ENCODE measurements around the gene GBGT1.
A peak's percentile ranks its signal among the peaks of the same experiment; 100 is the strongest.

GBGT1 gene

GRCh38 chr9:133160742-133161546 is 2.8 kb downstream of the GBGT1 start:
- DNase-seq = peak; percentile 0

- DNase-seq = no peak
These were observed 5.0 kb downstream of the GBGT1 start for GRCh38 chr9:133158695-133159094.

DNA sequence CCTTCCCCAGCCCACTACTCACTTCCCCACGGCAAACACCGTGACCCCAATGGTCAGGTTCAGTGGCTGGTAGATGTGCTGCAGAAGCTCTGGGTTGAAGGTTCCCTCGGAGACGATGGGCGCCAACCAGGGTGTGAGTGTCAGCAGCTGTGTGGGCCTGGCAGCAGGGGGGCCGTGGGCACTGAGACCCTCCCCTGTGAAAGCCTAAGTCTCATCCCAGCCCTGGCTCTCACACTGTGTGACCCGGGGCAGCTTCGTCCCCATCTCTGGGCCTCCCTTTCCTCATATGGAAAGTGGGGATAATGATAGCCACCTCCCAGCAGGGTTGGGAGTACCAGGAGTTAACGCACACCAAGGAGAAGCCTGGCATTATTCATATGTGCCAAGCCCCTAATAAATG is 8.6 kb downstream of the GBGT1 start:
- DNase-seq = no peak

DNA sequence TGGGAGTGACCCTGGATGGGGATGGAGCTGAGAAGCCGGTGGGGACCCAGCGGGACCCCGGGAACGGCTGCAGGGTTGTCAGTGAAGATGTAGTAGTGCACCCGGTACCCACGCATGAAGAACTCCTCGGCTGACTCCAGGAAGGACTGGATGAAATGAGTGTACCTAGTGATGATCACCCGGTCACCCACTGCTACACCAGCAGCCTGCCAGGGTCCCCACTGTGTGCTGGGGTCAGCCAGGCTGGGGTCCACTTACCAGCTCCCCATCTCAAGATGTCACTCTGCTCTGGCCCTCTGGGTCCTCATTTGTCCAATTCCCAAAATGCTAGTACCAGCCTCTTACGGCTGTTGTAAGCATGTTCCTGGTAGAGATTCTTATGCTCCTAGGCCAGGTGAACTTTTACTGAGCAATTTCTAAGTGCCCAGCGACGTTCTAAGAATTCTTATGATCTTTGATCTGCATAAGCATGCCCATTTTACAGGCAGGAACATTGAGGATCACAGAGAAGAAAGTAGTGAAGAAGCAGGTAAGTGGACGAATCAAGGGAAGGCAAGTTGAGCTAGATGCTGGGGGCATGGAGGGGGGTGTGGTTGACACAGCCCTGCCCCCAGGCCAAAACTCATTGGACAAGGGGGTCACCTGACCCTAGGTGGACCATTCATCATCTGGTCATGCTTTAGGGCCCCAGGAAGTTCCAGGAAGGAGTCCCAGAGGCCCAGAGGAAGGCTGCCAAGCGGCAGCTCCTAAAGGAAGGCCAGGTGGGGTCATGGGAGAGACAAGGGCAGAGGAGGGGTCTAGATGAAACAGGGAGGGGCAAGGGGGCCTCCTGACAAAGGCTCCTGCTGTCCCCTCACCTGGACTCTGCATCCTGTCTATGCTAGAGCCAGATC is 9.4 kb downstream of the GBGT1 start:
- no peak for DNase-seq

DNA sequence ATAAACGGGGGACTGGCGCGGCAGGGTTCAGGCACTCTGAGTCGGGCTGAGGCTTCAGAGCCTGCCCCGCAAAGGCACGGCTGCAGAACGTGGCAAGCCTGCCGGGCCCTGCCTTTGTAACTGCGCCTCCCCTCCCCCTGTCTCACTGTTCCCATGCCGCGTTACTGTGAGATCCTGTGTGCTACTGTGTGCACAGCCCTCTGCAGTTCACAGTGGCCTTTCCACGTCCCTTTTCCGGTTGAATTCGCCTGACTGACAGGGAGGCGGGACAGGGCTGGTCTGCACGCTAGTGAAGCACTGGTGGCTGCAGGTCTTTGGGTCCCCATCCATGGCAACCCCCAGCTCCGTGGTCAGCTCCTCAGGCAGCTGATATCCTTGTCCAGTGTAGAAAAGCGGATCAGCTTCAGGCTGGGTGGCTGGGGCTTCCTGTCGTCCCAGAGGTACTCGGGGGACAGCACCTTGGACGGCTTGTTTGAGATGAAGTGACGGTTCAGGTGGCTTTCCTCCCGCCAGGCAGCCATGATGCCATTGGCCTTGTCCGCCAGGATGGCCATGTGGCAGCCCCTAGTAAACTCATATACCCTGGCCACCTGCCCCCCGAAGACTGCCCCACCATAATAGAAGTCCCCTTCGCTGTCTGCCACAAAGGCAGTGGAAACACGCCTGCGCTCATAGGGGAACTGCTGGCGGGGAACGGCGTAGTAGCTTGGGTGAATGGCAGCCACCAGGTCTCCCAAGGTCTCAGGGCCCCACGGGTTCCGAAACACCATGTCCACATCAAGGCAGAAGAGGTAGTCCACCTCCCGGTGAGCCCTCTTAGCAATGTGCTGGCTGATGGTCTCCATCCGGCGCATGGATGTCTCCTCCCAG is 10.3 kb downstream of the GBGT1 start:
- DNase-seq = no peak

- DNase-seq = no peak
These were observed 11.9 kb downstream of the GBGT1 start for GRCh38 chr9:133151601-133152525.

GRCh38 chr9:133151041-133151440 is 12.7 kb downstream of the GBGT1 start:
- DNase-seq = no peak

DNA sequence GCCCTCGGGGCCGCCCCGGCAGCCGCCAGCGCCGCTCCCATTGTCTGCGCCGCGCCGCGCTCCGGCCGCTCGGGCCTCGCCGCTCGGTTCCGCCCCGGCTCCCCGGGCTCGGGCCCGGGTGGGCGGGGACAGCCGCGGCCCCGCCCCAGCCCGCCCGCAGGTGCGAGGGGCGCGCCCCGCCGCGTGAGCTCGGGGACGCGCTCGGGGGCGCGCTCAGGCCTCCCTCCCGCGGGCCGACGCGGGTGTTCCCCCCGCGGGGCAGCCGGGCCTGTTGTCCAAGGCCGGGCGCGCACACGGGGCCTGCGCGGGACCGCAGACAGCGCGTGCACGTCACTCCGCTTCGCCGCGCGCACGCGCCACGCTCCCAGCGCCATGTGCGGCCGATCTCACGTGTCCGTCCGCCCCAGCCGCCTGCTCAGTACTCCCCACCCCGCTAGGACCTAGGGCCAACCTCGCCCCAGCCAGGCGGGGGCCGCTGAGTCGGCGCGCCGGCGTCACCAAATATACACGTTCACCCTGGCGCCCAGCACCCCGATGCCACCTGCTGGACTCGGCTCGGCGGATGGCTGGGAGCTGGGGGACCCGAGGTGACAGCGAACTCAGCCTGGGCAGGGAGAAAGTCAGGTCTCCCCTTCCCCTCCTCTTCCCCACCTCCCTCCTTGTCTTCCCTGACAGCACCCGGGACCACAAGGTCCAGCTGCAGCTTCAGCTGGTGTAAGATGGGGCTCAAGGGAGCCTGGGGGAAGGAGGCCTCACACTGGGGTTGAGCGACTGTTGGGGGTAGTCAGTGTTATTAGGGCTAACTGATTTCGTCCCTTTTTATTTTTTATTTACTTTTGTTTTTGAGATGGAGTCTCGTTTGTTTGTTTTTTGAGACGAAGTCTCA is 14.3 kb downstream of the GBGT1 start:
- peak; percentile 79 for DNase-seq

DNA sequence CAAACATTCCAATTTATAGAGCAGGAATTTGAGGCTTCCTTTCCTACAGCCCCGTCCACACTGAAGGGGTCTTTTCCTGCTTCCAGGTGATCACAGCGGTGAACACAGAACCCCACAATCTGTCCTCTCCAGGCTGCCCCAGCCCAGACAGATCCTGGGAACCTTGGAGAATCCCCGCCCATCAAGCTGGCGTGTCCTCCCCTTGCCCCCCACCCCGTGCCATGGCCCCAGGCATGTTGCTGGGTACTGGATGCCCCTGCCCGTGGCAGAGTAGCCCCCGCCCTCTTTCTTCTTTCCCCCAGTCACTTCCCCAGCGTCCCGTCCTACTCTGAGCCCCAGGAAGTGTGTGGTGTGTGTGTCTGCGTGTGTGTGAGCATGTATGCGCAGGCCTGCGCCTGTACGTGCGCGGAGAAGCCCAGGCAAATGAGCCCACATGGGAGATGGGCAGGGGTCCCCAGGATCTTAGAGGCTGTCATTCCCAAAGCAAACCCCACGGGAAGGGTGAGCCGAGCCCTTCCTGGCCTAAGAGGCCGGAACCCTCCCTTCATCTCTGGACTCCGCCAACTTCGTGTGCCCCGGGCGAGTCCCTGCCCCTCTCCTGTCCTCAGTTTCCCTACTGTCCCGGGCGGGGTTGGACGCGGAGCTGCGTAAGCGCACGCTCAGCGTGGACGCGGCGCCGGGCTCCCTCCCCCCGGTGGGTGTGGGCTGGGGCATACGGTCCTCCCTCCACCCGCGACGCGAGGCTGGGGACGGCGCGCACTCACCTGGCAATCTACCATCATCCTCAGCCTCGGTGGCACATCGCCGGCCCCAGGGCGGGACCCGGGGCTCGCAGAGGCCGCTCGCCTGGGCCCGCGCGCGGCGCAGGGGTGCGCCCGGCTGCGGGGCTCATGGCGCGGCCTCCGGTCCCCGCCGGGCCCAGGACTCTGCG is 15.2 kb downstream of the GBGT1 start:
- no peak for DNase-seq

- peak; percentile 43 for DNase-seq
These were observed 16.1 kb downstream of the GBGT1 start for GRCh38 chr9:133147412-133148198.

DNA sequence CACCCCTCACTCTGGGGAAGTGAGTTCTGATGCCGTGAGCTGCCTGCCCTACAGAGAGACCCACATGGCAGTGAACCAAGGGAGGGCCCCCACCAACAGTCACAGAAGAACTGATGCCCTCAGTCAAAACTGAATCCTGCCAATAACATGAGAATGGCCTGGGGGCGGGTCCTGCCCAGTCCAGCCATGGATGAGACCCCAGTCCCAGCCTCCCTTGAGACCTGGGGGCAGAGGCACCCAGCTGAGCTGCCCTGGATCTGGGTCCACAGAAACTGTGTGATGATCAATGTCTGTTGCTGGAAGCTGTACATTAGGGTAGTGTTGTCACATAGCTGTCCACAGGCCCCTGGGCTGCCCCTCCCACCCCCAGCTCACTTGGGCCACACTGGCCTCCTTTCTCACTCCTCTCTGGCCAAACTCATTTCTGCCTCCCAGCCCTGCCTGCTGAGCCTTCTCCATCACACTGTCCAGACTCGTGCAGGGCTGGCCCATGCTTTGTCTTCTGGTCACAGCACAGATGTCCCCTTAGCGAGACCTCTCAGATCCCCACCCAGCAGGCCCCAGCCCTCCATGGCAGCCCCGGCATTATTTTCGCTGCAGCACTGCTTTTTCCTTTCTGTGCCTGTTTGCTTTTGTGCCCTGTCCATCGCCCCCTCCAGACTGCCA is 16.8 kb downstream of the GBGT1 start:
- no peak for DNase-seq

GRCh38 chr9:133144904-133145851 is 18.5 kb downstream of the GBGT1 start:
- DNase-seq = no peak

GRCh38 chr9:133144142-133144903 is 19.4 kb downstream of the GBGT1 start:
- DNase-seq = peak; percentile 59

DNA sequence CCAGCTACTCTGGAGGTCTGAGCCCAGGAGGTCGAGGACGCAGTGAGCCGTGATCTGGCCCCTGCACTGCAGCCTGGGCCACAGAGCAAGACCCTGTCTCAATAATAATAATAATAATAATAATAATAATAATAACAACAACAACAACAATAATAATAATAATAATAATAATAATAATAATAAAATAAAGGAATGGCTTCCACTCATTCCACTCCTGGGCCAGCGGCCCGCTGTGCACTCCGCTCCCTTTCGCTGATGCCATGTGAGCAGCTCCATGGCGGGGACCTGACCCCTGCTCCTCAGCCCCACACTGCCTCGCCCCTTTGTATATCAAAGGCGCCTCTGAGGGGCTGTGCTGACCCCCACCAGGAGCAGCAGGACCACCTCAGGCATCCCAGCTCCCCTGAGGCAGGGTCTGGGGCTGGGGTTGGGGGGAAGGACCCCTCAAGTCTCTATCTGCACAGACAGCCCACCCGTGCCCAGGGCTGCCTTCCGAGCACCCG is 20.0 kb downstream of the GBGT1 start:
- no peak for DNase-seq

- DNase-seq = peak; percentile 0
These were observed 20.8 kb downstream of the GBGT1 start for GRCh38 chr9:133142684-133143622.
